H1 (cell line): Measurements from ENCODE around the gene DRGX. TPM values are rescaled to one million over a fixed set of nuclear protein-coding genes. Genes with fewer than 3 reads are reported as not detected.

Source experiments
- CTCF ChIA-PET: fragments of 300-600 bp; sonication (Branson Sonifier 250); formaldehyde crosslinking; loops from one replicate; lab custom pipeline; 2021; ENCODE audit not compliant: partially characterized antibody; lab: Charles Lee
- POLR2A ChIA-PET: fragments of 300-600 bp; sonication (Branson Sonifier 250); formaldehyde crosslinking; loops from one replicate; lab custom pipeline; 2021; ENCODE audit warnings: inconsistent platforms; ENCODE audit not compliant: partially characterized antibody; lab: Charles Lee
- DNase-seq, 2 experiments: peaks; one replicate each; pipeline versions ENCODE4 v3.0.0 to v3.0.0-alpha.2; 2010 to 2022; ENCODE audit warnings: low spot score in 2 of 2, low read depth in 1 of 2, mixed read lengths in 1 of 2
- FAIRE-seq: peaks from 2 replicates; lab custom pipeline; 2011; peaks lifted over from hg19 to GRCh38; lab: Jason Lieb, UNC
- H2AFZ ChIP-seq: 2 replicates; pipeline ENCODE4 v1.8.1; 2012; ENCODE audit warnings: low read length, inconsistent platforms
- H2AK5ac ChIP-seq: 2 replicates; pipeline ENCODE4 v1.6.1; 2013; ENCODE audit warnings: low read depth, low read length
- H2BK120ac ChIP-seq: replicated peaks from 2 replicates; pipeline ENCODE3; 2013; ENCODE audit warnings: low read depth, low read length, inconsistent platforms
- H2BK12ac ChIP-seq: 2 replicates; pipeline ENCODE4 v1.6.1; 2013; ENCODE audit warnings: low read depth, low read length
- H2BK15ac ChIP-seq: 2 replicates; pipeline ENCODE4 v1.6.1; 2013; ENCODE audit warnings: low read length
- H2BK20ac ChIP-seq: 2 replicates; pipeline ENCODE4 v1.6.1; 2013; ENCODE audit warnings: low read length
- H2BK5ac ChIP-seq: 2 replicates; pipeline ENCODE4 v1.6.1; 2013; ENCODE audit warnings: low read depth, low read length
- H3K14ac ChIP-seq: 2 replicates; pipeline ENCODE4 v1.6.1; 2013; ENCODE audit warnings: inconsistent platforms; ENCODE audit not compliant: insufficient read length
- H3K18ac ChIP-seq: 2 replicates; pipeline ENCODE4 v1.6.1; 2013; ENCODE audit warnings: low read length; ENCODE audit errors: extremely low read depth
- H3K23ac ChIP-seq: 2 replicates; pipeline ENCODE4 v1.6.1; 2013; ENCODE audit warnings: inconsistent platforms; ENCODE audit not compliant: insufficient read length
- H3K23me2 ChIP-seq: 2 replicates; pipeline ENCODE4 v1.6.1; 2013; ENCODE audit warnings: low read depth, low read length
- H3K27ac ChIP-seq: 2 replicates; pipeline ENCODE4 v1.6.1; 2011; ENCODE audit warnings: low read depth, low read length, inconsistent platforms
- H3K27me3 ChIP-seq, 4 experiments: replicated peaks in 1 of 4; 1 replicate in 1 of 4; 2 replicates in 3 of 4; pipeline versions ENCODE4 v1.6.1 to v1.8.1; 2011 to 2013; ENCODE audit warnings: low read length in 3 of 4, mild to moderate bottlenecking in 3 of 4, inconsistent platforms in 2 of 4, mixed read lengths in 2 of 4, moderate library complexity in 1 of 4; ENCODE audit not compliant: control insufficient read depth in 3 of 4, insufficient read depth in 3 of 4; ENCODE audit errors: extremely low read depth in 1 of 4
- H3K36me3 ChIP-seq, 4 experiments: 2 replicates each; pipeline versions ENCODE4 v1.6.1 to v1.8.1; 2011 to 2013; ENCODE audit warnings: mild to moderate bottlenecking in 4 of 4, low read length in 3 of 4, moderate library complexity in 2 of 4, control low read depth in 1 of 4, inconsistent platforms in 1 of 4; ENCODE audit not compliant: insufficient read depth in 4 of 4, control insufficient read depth in 2 of 4
- H3K4ac ChIP-seq: replicated peaks from 2 replicates; pipeline ENCODE3; 2013; ENCODE audit warnings: low read length, low read depth, mixed read lengths, inconsistent platforms; ENCODE audit not compliant: insufficient read length
- H3K4me1 ChIP-seq, 4 experiments: replicated peaks in 1 of 4; 1 replicate in 1 of 4; 2 replicates in 3 of 4; pipeline versions ENCODE4 v1.6.1 to v1.8.1; 2011 to 2013; ENCODE audit warnings: low read length in 3 of 4, inconsistent platforms in 2 of 4, mixed read lengths in 1 of 4; ENCODE audit not compliant: insufficient read depth in 4 of 4, control insufficient read depth in 3 of 4
- H3K4me2 ChIP-seq, 2 experiments: 2 replicates each; pipeline versions ENCODE4 v1.6.1 to v1.8.1; 2011 to 2013; ENCODE audit warnings: low read depth in 2 of 2, low read length in 2 of 2, control low read depth in 1 of 2, inconsistent platforms in 1 of 2, mild to moderate bottlenecking in 1 of 2; ENCODE audit not compliant: insufficient read depth in 1 of 2
- H3K4me3 ChIP-seq, 4 experiments: fragments of 200-600, 300-600 bp in 1 of 4; sonication (generic), shearing (Covaris generic), sonication (Bioruptor Twin) in 1 of 4; 2 replicates each; pipeline versions ENCODE4 v1.5.1 to v1.8.1; 2011 to 2016; ENCODE audit warnings: low read length in 4 of 4, low read depth in 3 of 4, control low read depth in 2 of 4, inconsistent platforms in 2 of 4, mild to moderate bottlenecking in 2 of 4, mixed read lengths in 1 of 4, moderate library complexity in 1 of 4; ENCODE audit not compliant: insufficient read depth in 2 of 4; ENCODE audit errors: extremely low read depth in 1 of 4
- H3K56ac ChIP-seq: replicated peaks from 2 replicates; pipeline ENCODE3; 2013; ENCODE audit warnings: low read depth, mild to moderate bottlenecking, mixed read lengths, low read length, inconsistent platforms; ENCODE audit not compliant: insufficient read length
- H3K79me1 ChIP-seq: 2 replicates; pipeline ENCODE4 v1.6.1; 2013; ENCODE audit warnings: low read depth, low read length, control low read depth
- H3K79me2 ChIP-seq, 2 experiments: 2 replicates each; pipeline versions ENCODE4 v1.6.1 to v1.8.1; 2012 to 2013; ENCODE audit warnings: low read length in 2 of 2, mild to moderate bottlenecking in 2 of 2, inconsistent platforms in 1 of 2; ENCODE audit not compliant: insufficient read depth in 2 of 2, control insufficient read depth in 1 of 2
- H3K9ac ChIP-seq, 4 experiments: replicated peaks in 1 of 4; 1 replicate in 1 of 4; 2 replicates in 3 of 4; pipeline versions ENCODE4 v1.6.1 to v1.8.1; 2011 to 2013; ENCODE audit warnings: low read depth in 3 of 4, low read length in 3 of 4, control low read depth in 2 of 4, mild to moderate bottlenecking in 2 of 4, moderate library complexity in 2 of 4, inconsistent platforms in 1 of 4; ENCODE audit errors: extremely low read depth in 1 of 4
- H3K9me3 ChIP-seq, 2 experiments: 2 replicates each; pipeline versions ENCODE4 v1.6.1 to v1.8.1; 2012 to 2013; ENCODE audit warnings: mild to moderate bottlenecking in 2 of 2, moderate library complexity in 2 of 2, control low read depth in 1 of 2, inconsistent platforms in 1 of 2, low read depth in 1 of 2, low read length in 1 of 2, mixed read lengths in 1 of 2; ENCODE audit not compliant: insufficient read depth in 2 of 2
- H4K20me1 ChIP-seq, 2 experiments: replicated peaks in 1 of 2; 2 replicates each; pipeline versions ENCODE3 to v1.8.1; 2011 to 2013; ENCODE audit warnings: inconsistent platforms in 2 of 2, low read length in 2 of 2, mild to moderate bottlenecking in 1 of 2; ENCODE audit not compliant: insufficient read depth in 2 of 2, control insufficient read depth in 1 of 2
- H4K5ac ChIP-seq: 2 replicates; pipeline ENCODE4 v1.6.1; 2013; ENCODE audit warnings: low read length, low read depth, mixed read lengths, inconsistent platforms; ENCODE audit not compliant: insufficient read length
- H4K8ac ChIP-seq: 2 replicates; pipeline ENCODE4 v1.8.0; 2013; ENCODE audit warnings: mild to moderate bottlenecking, moderate library complexity, low read length, inconsistent platforms; ENCODE audit not compliant: insufficient read depth; ENCODE audit errors: extremely low read depth
- H4K91ac ChIP-seq: replicated peaks from 2 replicates; pipeline ENCODE3; 2013; ENCODE audit warnings: low read length, mixed read lengths, inconsistent platforms; ENCODE audit not compliant: insufficient read length
- CEBPB ChIP-seq: IDR thresholded peaks from 2 replicates; pipeline ENCODE4 v1.6.1; 2012; ENCODE audit warnings: low read depth, low read length
- CTCF ChIP-seq, 3 experiments: IDR thresholded peaks; 1 replicate in 2 of 3; 2 replicates in 1 of 3; pipeline versions ENCODE4 v1.5.1 to v1.6.1; 2011; ENCODE audit warnings: low read length in 3 of 3, mild to moderate bottlenecking in 3 of 3, inconsistent platforms in 2 of 3, low read depth in 1 of 3, moderate library complexity in 1 of 3; ENCODE audit not compliant: insufficient read depth in 1 of 3; ENCODE audit errors: control extremely low read depth in 1 of 3
- E2F6 ChIP-seq: IDR thresholded peaks from 2 replicates; pipeline ENCODE4 v1.6.1; 2012; ENCODE audit warnings: inconsistent platforms
- KDM1A ChIP-seq: fragments of 200-600, 300-600 bp; sonication (generic); IDR thresholded peaks from 2 replicates; pipeline ENCODE4 v1.7.1; 2016; ENCODE audit warnings: mild to moderate bottlenecking, low read length, borderline replicate concordance
- KDM4A ChIP-seq: IDR thresholded peaks from one replicate; pipeline ENCODE4 v1.7.1; 2012; ENCODE audit warnings: low read depth, mild to moderate bottlenecking, moderate library complexity, low read length, inconsistent platforms; ENCODE audit not compliant: severe bottlenecking
- MAFK ChIP-seq: IDR thresholded peaks from 2 replicates; pipeline ENCODE4 v1.6.1; 2012; ENCODE audit warnings: low read depth, mild to moderate bottlenecking, improper control_type of control experiment, low read length
- MAX ChIP-seq: IDR thresholded peaks from 2 replicates; pipeline ENCODE4 v1.6.1; 2012; ENCODE audit warnings: inconsistent platforms
- RAD21 ChIP-seq, 2 experiments: IDR thresholded peaks in 1 of 2; conservative IDR thresholded peaks in 1 of 2; 2 replicates each; pipeline ENCODE4 v1.6.1; 2011; ENCODE audit warnings: low read depth in 2 of 2, low read length in 2 of 2, improper control_type of control experiment in 1 of 2, inconsistent platforms in 1 of 2, mild to moderate bottlenecking in 1 of 2, moderate library complexity in 1 of 2
- TEAD4 ChIP-seq: IDR thresholded peaks from 2 replicates; pipeline ENCODE4 v1.6.1; 2012; ENCODE audit warnings: low read depth, low read length, inconsistent platforms, mixed read lengths
- YY1 ChIP-seq: IDR thresholded peaks from 2 replicates; pipeline ENCODE4 v1.6.1; 2011; ENCODE audit warnings: low read depth, mild to moderate bottlenecking, low read length
- ZNF274 ChIP-seq: IDR thresholded peaks from 2 replicates; pipeline ENCODE4 v1.7.0; 2012; ENCODE audit warnings: low read length, borderline replicate concordance; ENCODE audit errors: extremely low read depth
- WGBS, 2 experiments: shearing (Covaris generic) in 1 of 2; methylation state at CpG; one replicate each; pipeline versions ENCODE4 v1.1.6 to v1.1.7; 2013 to 2015; ENCODE audit warnings: low lambda C conversion rate in 2 of 2, mixed read lengths in 2 of 2, inconsistent platforms in 1 of 2, low coverage in 1 of 2, missing lambda C conversion rate in 1 of 2; ENCODE audit not compliant: insufficient replicate concordance in 2 of 2, insufficient coverage in 1 of 2, insufficient read length in 1 of 2; ENCODE audit errors: extremely low coverage in 1 of 2, missing lambda C conversion rate in 1 of 2; 5-methylcytosine and 5-hydroxymethylcytosine counted together
- polyA plus RNA-seq, 7 experiments: library from polyadenylated mRNA; depleted of rRNA in 3 of 7; stranded (reverse) in 5 of 7; unstranded in 2 of 7; fragments of >200 nt in 5 of 7; fragments of 200-250 nt in 2 of 7; gene quantifications; 1 replicate in 5 of 7; 2 replicates in 1 of 7; 4 replicates in 1 of 7; pipeline versions ENCODE4 v1.2.1 to v1.2.3, GENCODE V29; 2011 to 2013; ENCODE audit warnings: missing spikeins in 2 of 7, mixed read lengths in 2 of 7
- total RNA-seq: library from RNA; stranded (reverse); fragmentation: NEBNext Ultra II Directional; extraction: Animal tissue kit (Norgen Biotek cat#: 25700); gene quantifications from 2 replicates; pipeline ENCODE4 v1.2.1, GENCODE V29; 2021

The DRGX gene
- total and polyA plus RNA-seq, 2 of the 8 experiments (the other 6 are each of a cell fraction or from before 2014, with no cell fraction given) = not detected

GRCh38 chr10:49357910-49358309 lies 38.0 kb downstream of the DRGX start:
- no peak for FAIRE-seq
- H4K5ac ChIP-seq = no peak overlapping the region
- WGBS, 2 experiments = 89% methylated on average over 2 of the region's 2 CpGs; no CpG with 5 or more reads in 1 of the 2 experiments
- H4K20me1 ChIP-seq = no peaks in the 10 kb centered on the region
- H2AK5ac ChIP-seq = no peak overlapping the region
- H2BK20ac ChIP-seq = no peak overlapping the region
- no peak overlapping the region for H3K18ac ChIP-seq
- H3K56ac ChIP-seq = no peak overlapping the region
- H2BK120ac ChIP-seq = no peak overlapping the region
- H3K27me3 ChIP-seq = no peaks in the 10 kb centered on the region
- no peaks in the 10 kb centered on the region for H3K79me1 ChIP-seq
- H3K9ac ChIP-seq = no peak overlapping the region
- H3K4me2 ChIP-seq = no peak overlapping the region
- ChIA-PET POLR2A (no interaction called here), CTCF (interaction anchor here (1.3 kb wide), 1 partner anchor 26 kb away, joined by 3 read pairs; no protein-coding TSS in a partner anchor)
- H3K79me2 ChIP-seq = no peaks in the 10 kb centered on the region
- no peak overlapping the region for H3K4me3 ChIP-seq
- no peak overlapping the region for H3K23ac ChIP-seq
- H4K8ac ChIP-seq = no peak overlapping the region
- H4K91ac ChIP-seq = no peak overlapping the region
- H2BK12ac ChIP-seq = no peak overlapping the region
- H3K27ac ChIP-seq = no peak overlapping the region
- no peak overlapping the region for H3K14ac ChIP-seq
- H2BK5ac ChIP-seq = no peak overlapping the region
- H3K23me2 ChIP-seq = no peaks in the 10 kb centered on the region
- H2BK15ac ChIP-seq = no peak overlapping the region
- H2AFZ ChIP-seq = no peak overlapping the region
- H3K4ac ChIP-seq = no peak overlapping the region
- H3K36me3 ChIP-seq = no peaks in the 10 kb centered on the region
- no peaks in the 10 kb centered on the region for H3K9me3 ChIP-seq
- peaks cover 0 to 10% (median 7%) of the 10 kb centered on the region in 4 experiments; a peak in 5 of 7 replicates for H3K4me1 ChIP-seq
- no peak for DNase-seq
- no peak for TF ChIP-seq ZNF274
- no peak for TF ChIP-seq MAX
- TF ChIP-seq KDM1A = no peak
- no peak for TF ChIP-seq TEAD4
- no peak for TF ChIP-seq KDM4A
- no peak for TF ChIP-seq CTCF (IDR thresholded peaks at IDR 0.05; ENCODE audit: control extremely low read depth in 1 of 3, insufficient read depth in 1 of 3, low read depth in 1 of 3, low read length in 3 of 3)
- TF ChIP-seq RAD21 (IDR thresholded peaks at IDR 0.05 in 1 of 2, conservative IDR thresholded peaks at IDR 0.05 in 1 of 2; ENCODE audit: low read depth in 2 of 2, low read length in 2 of 2) = no peak
- TF ChIP-seq MAFK = no peak
- TF ChIP-seq E2F6 = no peak
- TF ChIP-seq YY1 = no peak
- no peak for TF ChIP-seq CEBPB
